ENCODE measurements around the gene SLC6A7. TPM values are rescaled to one million over a fixed set of nuclear protein-coding genes. Genes with fewer than 3 reads are reported as not detected.

Gene SLC6A7
- total RNA-seq, 1 experiment from 2014 or later: not detected

GRCh38 chr5:150255659-150256409 is 66.0 kb downstream of the SLC6A7 start:
- in situ Hi-C loops (cut with HindIII; ENCODE audit: low pct_unique_long_range_greater_than_20kb, low sequenced_read_pairs): no loop called here
- DNase-seq (ENCODE audit: low read depth, low spot score): no peak

- in situ Hi-C loops (cut with HindIII; ENCODE audit: low pct_unique_long_range_greater_than_20kb, low sequenced_read_pairs): no loop called here
- peak; percentile 13 for DNase-seq (ENCODE audit: low read depth, low spot score)
Measured at GRCh38 chr5:150256410-150257064, 66.7 kb downstream of the SLC6A7 start.

GRCh38 chr5:150257424-150257823 is 67.6 kb downstream of the SLC6A7 start:
- DNase-seq (ENCODE audit: low read depth, low spot score): no peak
- in situ Hi-C loops (cut with HindIII; ENCODE audit: low pct_unique_long_range_greater_than_20kb, low sequenced_read_pairs): no loop called here

DNA sequence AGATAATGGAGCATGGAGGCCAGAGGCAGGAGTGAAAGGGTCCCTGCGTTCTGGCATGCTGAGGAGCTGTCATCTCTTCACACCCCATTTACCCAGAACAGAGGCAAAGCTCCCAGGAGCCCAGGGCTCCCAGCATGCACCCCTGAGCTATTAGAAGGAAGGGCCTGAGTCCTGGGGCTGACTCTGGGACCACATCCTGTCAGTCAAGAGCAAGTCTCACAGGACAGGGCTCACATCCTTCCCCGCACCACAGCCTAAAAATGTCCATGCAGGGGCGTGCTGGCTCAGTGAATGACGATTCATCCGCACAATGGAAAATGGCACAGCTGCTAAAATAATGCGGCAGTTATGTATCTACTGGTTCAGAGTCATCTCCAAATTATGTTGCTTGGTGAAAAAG is 68.3 kb downstream of the SLC6A7 start:
- in situ Hi-C loops (cut with HindIII; ENCODE audit: low pct_unique_long_range_greater_than_20kb, low sequenced_read_pairs): no loop called here
- DNase-seq (ENCODE audit: low read depth, low spot score): no peak

Other genes starting within 250 kb of the SLC6A7 start
- gene PDE6A, start 245.3 kb upstream of the SLC6A7 start, total RNA-seq (2014; rRNA removed; shearing (Covaris generic)): 0.08 and 0.26 TPM in 2 replicates
- 173 and 178 TPM in 2 replicates for gene SLC26A2, start 229.3 kb upstream of the SLC6A7 start, total RNA-seq (2014; rRNA removed; shearing (Covaris generic))
- gene TIGD6, start 189.4 kb upstream of the SLC6A7 start, total RNA-seq (2014; rRNA removed; shearing (Covaris generic)): 5.5 and 6.6 TPM in 2 replicates
- gene HMGXB3, start 189.3 kb upstream of the SLC6A7 start, total RNA-seq (2014; rRNA removed; shearing (Covaris generic)): 53.7 and 54.3 TPM in 2 replicates
- 0.53 TPM in 1 of 2 replicates, not detected in the other for gene CSF1R, start 103.5 kb upstream of the SLC6A7 start, total RNA-seq (2014; rRNA removed; shearing (Covaris generic))
- 0.11 and 0.32 TPM in 2 replicates for gene PDGFRB, start 34.2 kb upstream of the SLC6A7 start, total RNA-seq (2014; rRNA removed; shearing (Covaris generic))
- not detected in 2 replicates for gene CDX1, start 23.3 kb upstream of the SLC6A7 start, total RNA-seq (2014; rRNA removed; shearing (Covaris generic))
- gene CAMK2A, start 99.7 kb downstream of the SLC6A7 start, total RNA-seq (2014; rRNA removed; shearing (Covaris generic)): not detected in 2 replicates
- not detected in 2 replicates for gene ARSI, start 112.8 kb downstream of the SLC6A7 start, total RNA-seq (2014; rRNA removed; shearing (Covaris generic))
- 20.8 and 25.7 TPM in 2 replicates for gene TCOF1, start 167.6 kb downstream of the SLC6A7 start, total RNA-seq (2014; rRNA removed; shearing (Covaris generic))
- gene CD74, start 222.8 kb downstream of the SLC6A7 start, total RNA-seq (2014; rRNA removed; shearing (Covaris generic)): 46.8 and 48.5 TPM in 2 replicates

Data from SK-MEL-5 (cell line).